Endothelial cell of umbilical vein (primary cell): ENCODE measurements around the gene BEND5. TPM values are rescaled to one million over a fixed set of nuclear protein-coding genes. Genes with fewer than 3 reads are reported as not detected.

Experiments used
- BruUV-seq: library from RNA; stranded (reverse); fragments of 400-500 nt; replicated peaks from 2 replicates; lab custom pipeline; 2021; lab: Mats Ljungman, UMichigan
- CTCF ChIA-PET: fragments of 300-600, 350-600 bp; sonication (Branson Sonifier 250); formaldehyde crosslinking; loops from one replicate; lab custom pipeline; 2021; ENCODE audit warnings: antibody characterized with exemption, inconsistent platforms; lab: Charles Lee
- POLR2A ChIA-PET: fragments of 300-600, 350-600 bp; sonication (Branson Sonifier 250); formaldehyde crosslinking; loops from one replicate; lab custom pipeline; 2021; ENCODE audit warnings: antibody characterized with exemption, inconsistent platforms; lab: Charles Lee
- DNase-seq: peaks from one replicate; pipeline ENCODE4 v3.0.0-alpha.2; 2011; ENCODE audit warnings: low read depth, low spot score
- FAIRE-seq: peaks from 2 replicates; lab custom pipeline; 2011; peaks lifted over from hg19 to GRCh38; lab: Jason Lieb, UNC
- H2AFZ ChIP-seq: 2 replicates; pipeline ENCODE4 v1.6.0; 2012; ENCODE audit warnings: low read depth, low read length, control low read depth, inconsistent platforms
- H3K27ac ChIP-seq: 2 replicates; pipeline ENCODE4 v1.5.1; 2011; ENCODE audit warnings: low read depth, mild to moderate bottlenecking, control low read depth, low read length, moderate library complexity; ENCODE audit not compliant: insufficient read depth
- H3K27me3 ChIP-seq, 2 experiments: 2 replicates each; pipeline versions ENCODE4 v1.6.0 to v1.6.1; 2011; ENCODE audit warnings: low read length in 2 of 2, mixed read lengths in 1 of 2; ENCODE audit not compliant: control insufficient read depth in 2 of 2, insufficient read depth in 2 of 2
- H3K36me3 ChIP-seq, 2 experiments: 2 replicates in 1 of 2; 3 replicates in 1 of 2; pipeline ENCODE4 v1.5.1; 2011; ENCODE audit warnings: low read length in 2 of 2, mild to moderate bottlenecking in 1 of 2, moderate library complexity in 1 of 2; ENCODE audit not compliant: control insufficient read depth in 2 of 2, insufficient read depth in 2 of 2; ENCODE audit errors: extremely low read depth in 1 of 2
- H3K4me1 ChIP-seq: 3 replicates; pipeline ENCODE4 v1.5.1; 2011; ENCODE audit warnings: mild to moderate bottlenecking, low read length; ENCODE audit not compliant: control insufficient read depth, insufficient read depth; ENCODE audit errors: extremely low read depth
- H3K4me2 ChIP-seq: 2 replicates; pipeline ENCODE4 v1.6.1; 2011; ENCODE audit warnings: low read length, control low read depth, mixed read lengths; ENCODE audit not compliant: insufficient read depth
- H3K4me3 ChIP-seq, 3 experiments: fragments of 200-600 bp in 1 of 3; sonication (generic), shearing (Covaris generic) in 1 of 3; replicated peaks in 1 of 3; 2 replicates each; pipeline ENCODE4 v1.5.1; 2011 to 2016; ENCODE audit warnings: control low read depth in 3 of 3, low read length in 3 of 3, mild to moderate bottlenecking in 2 of 3, inconsistent platforms in 1 of 3, low read depth in 1 of 3, moderate library complexity in 1 of 3; ENCODE audit not compliant: insufficient read depth in 1 of 3
- H3K79me2 ChIP-seq: 2 replicates; pipeline ENCODE4 v1.6.0; 2012; ENCODE audit warnings: low read length, inconsistent platforms; ENCODE audit not compliant: control insufficient read depth, insufficient read depth
- H3K9ac ChIP-seq: replicated peaks from 2 replicates; pipeline ENCODE3; 2011; ENCODE audit warnings: low read length, control low read depth; ENCODE audit not compliant: insufficient read depth; ENCODE audit errors: extremely low read depth
- H3K9me1 ChIP-seq: replicated peaks from 3 replicates; pipeline ENCODE4 v1.6.0; 2011; ENCODE audit warnings: mild to moderate bottlenecking, low read length; ENCODE audit not compliant: control insufficient read depth, insufficient read depth; ENCODE audit errors: extremely low read depth
- H3K9me3 ChIP-seq: replicated peaks from 2 replicates; pipeline ENCODE4 v1.5.1; 2012; ENCODE audit warnings: low read length, inconsistent platforms; ENCODE audit not compliant: control insufficient read depth, insufficient read depth
- H4K20me1 ChIP-seq: replicated peaks from 2 replicates; pipeline ENCODE3; 2011; ENCODE audit warnings: mild to moderate bottlenecking, low read length; ENCODE audit not compliant: control insufficient read depth, insufficient read depth; ENCODE audit errors: extremely low read depth
- EZH2 ChIP-seq: IDR thresholded peaks from 2 replicates; pipeline ENCODE4 v1.6.1; 2012; ENCODE audit warnings: borderline replicate concordance, low read depth, mild to moderate bottlenecking, moderate library complexity, low read length, inconsistent platforms; ENCODE audit not compliant: severe bottlenecking
- FOS ChIP-seq: IDR thresholded peaks from 2 replicates; pipeline ENCODE4 v1.6.1; 2011; ENCODE audit warnings: mild to moderate bottlenecking, low read length, moderate library complexity, borderline replicate concordance; ENCODE audit not compliant: insufficient read depth
- GATA2 ChIP-seq: IDR thresholded peaks from 2 replicates; pipeline ENCODE4 v1.7.0; 2011; ENCODE audit warnings: low read depth, mild to moderate bottlenecking, moderate library complexity, mixed read lengths, low read length; ENCODE audit not compliant: insufficient read length, insufficient read depth
- JUN ChIP-seq: IDR thresholded peaks from 2 replicates; pipeline ENCODE4 v1.6.1; 2011; ENCODE audit warnings: borderline replicate concordance, low read depth; ENCODE audit not compliant: insufficient read length, insufficient read depth
- MYC ChIP-seq: IDR thresholded peaks from one replicate; pipeline ENCODE4 v1.6.1; 2011; ENCODE audit warnings: mild to moderate bottlenecking, low read depth, low read length
- POLR2A ChIP-seq: IDR thresholded peaks from 2 replicates; pipeline ENCODE4 v1.6.1; 2012; ENCODE audit warnings: low read depth, mild to moderate bottlenecking, control low read depth, low read length
- POLR2AphosphoS5 ChIP-seq: IDR thresholded peaks from 2 replicates; pipeline ENCODE4 v1.6.1; 2012; ENCODE audit warnings: low read depth, mild to moderate bottlenecking, control low read depth, low read length, moderate library complexity; ENCODE audit not compliant: insufficient read depth
- dilution Hi-C: fragments of 300-500 bp; cut with MboI; formaldehyde crosslinking; loops from one replicate; pipeline ENCODE4 v1.15.0; 2019; ENCODE audit warnings: low sequenced_read_pairs; ENCODE audit not compliant: extremely low pct_ligation_motif_present
- intact Hi-C: fragments of 100-400 bp; cut with micrococcal nuclease; formaldehyde crosslinking; loops from one replicate; pipeline ENCODE4 v1.10.0; 2022
- polyA plus RNA-seq, 4 experiments: library from polyadenylated mRNA; depleted of rRNA in 3 of 4; stranded (reverse) in 3 of 4; unstranded in 1 of 4; fragments of >200 nt; gene quantifications; 2 replicates each; pipeline versions ENCODE4 v1.2.1 to v1.2.3, GENCODE V29; 2011 to 2012; ENCODE audit warnings: missing spikeins in 1 of 4
- total RNA-seq: library from RNA; stranded (reverse); gene quantifications from 2 replicates; pipeline ENCODE4 v1.2.3, GENCODE V29; 2021
- TF ChIP-seq, protein P1 (sequence below), 2 donors: IDR thresholded peaks; 1 replicate in 1 of 2; 2 replicates in 1 of 2; pipeline ENCODE4 v1.5.1; 2011; ENCODE audit warnings: low read length in 2 of 2, mild to moderate bottlenecking in 2 of 2, moderate library complexity in 2 of 2, control low read depth in 1 of 2, inconsistent platforms in 1 of 2, low read depth in 1 of 2; ENCODE audit not compliant: insufficient read depth in 1 of 2; ENCODE audit errors: extremely low read depth in 1 of 2
- TF ChIP-seq, protein P2 (sequence below): IDR thresholded peaks from 2 replicates; pipeline ENCODE4 v1.6.1; 2011; ENCODE audit not compliant: insufficient read depth, insufficient read length

The BEND5 gene
- total and polyA plus RNA-seq, 2 donors (not counting 3 experiments of a cell fraction or from before 2014, with no cell fraction given), result not detected

DNA sequence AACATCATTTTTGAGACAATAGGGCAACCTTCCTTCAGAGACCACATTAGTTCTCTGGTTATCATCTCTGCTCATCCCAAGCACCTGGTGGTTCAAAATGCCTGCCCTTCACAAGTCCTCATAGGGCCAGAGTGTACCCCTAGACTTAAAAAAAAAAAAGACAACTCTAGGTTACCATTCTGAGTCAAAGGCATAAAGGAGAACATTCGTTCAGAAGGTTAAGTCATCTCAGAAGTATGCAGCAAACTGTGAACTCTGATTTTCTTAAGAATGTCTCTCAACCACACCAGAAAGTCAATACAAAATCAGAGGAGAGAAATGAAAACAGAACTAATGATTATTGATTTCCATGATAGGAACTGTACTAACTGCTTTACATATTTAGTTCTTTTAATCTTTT, 9.2 kb upstream of the BEND5 start:
- Histone ChIP-seq H3K27me3 (no peaks in the 10 kb centered on the region), H3K36me3 (no peaks in the 10 kb centered on the region), H2AFZ (no peak overlapping the region), H3K4me3 (no peak overlapping the region), H3K27ac (no peak overlapping the region), H3K9ac (no peak overlapping the region), H3K79me2 (no peaks in the 10 kb centered on the region), H3K4me1 (no peaks in the 10 kb centered on the region), H3K4me2 (no peak overlapping the region), H3K9me3 (no peaks in the 10 kb centered on the region), H3K9me1 (no peaks in the 10 kb centered on the region), H4K20me1 (no peaks in the 10 kb centered on the region)
- CTCF ChIA-PET, result no interaction called here
- intact Hi-C loops (no loop called here), dilution Hi-C loops (no loop called here)
- FAIRE-seq (no peak), DNase-seq (no peak)
- no peak for TF ChIP-seq GATA2
- TF ChIP-seq, protein P1, sequence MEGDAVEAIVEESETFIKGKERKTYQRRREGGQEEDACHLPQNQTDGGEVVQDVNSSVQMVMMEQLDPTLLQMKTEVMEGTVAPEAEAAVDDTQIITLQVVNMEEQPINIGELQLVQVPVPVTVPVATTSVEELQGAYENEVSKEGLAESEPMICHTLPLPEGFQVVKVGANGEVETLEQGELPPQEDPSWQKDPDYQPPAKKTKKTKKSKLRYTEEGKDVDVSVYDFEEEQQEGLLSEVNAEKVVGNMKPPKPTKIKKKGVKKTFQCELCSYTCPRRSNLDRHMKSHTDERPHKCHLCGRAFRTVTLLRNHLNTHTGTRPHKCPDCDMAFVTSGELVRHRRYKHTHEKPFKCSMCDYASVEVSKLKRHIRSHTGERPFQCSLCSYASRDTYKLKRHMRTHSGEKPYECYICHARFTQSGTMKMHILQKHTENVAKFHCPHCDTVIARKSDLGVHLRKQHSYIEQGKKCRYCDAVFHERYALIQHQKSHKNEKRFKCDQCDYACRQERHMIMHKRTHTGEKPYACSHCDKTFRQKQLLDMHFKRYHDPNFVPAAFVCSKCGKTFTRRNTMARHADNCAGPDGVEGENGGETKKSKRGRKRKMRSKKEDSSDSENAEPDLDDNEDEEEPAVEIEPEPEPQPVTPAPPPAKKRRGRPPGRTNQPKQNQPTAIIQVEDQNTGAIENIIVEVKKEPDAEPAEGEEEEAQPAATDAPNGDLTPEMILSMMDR (IDR thresholded peaks at IDR 0.05; ENCODE audit: extremely low read depth in 1 of 2, insufficient read depth in 1 of 2, low read depth in 1 of 2, low read length in 2 of 2), result no peak
- TF ChIP-seq, protein P2, sequence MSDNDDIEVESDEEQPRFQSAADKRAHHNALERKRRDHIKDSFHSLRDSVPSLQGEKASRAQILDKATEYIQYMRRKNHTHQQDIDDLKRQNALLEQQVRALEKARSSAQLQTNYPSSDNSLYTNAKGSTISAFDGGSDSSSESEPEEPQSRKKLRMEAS, result no peak
- TF ChIP-seq FOS, result no peak
- TF ChIP-seq EZH2, result no peak
- TF ChIP-seq POLR2AphosphoS5, result no peak
- TF ChIP-seq POLR2A, result no peak
- no peak for TF ChIP-seq JUN
- TF ChIP-seq MYC, result no peak
- POLR2A ChIA-PET, result no interaction called here
- BruUV-seq, result no TSS peak
